ENCODE data around the gene UROC1.

DNA sequence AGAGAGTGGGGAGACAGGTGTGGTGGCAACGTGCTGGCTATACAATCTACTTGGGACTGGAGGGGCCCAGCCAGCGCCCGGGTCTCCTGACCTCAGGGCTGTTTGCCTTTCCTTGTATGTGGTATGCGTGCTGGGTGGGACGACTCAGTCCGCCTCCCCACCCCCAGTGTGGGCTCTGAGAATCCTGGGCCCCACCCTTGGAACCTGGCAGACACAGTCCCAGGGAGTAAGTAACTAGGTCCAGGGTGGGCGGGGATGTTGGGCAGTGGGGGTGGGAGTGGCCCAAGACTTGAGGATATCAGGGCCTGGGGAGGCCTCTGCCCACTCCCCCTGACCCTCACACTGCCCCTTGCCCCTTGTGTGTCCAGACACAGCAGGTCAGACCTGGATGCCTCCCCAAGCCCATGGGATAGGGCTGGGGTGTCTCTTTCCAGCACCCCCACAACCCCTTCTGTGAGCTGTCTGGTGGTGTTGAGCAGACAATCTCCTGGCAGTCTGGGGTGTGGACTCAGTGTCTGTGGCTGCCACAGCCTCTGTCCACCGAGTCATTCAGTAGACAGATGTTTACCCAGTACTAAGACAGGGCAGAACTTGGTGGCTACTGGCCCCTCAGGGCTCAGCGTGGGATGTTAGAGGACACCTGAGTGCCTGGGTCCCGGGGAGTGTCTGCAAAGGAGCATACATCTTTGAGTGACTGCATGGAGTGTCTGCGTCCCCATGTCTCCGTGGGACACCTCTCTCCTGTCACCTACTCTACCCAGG lies 7.7 kb upstream of the UROC1 start:
- TF ChIP-seq MEF2A (IDR thresholded peaks at IDR 0.05; ENCODE audit: control insufficient read depth, low read depth, low read length): no peak
- TF ChIP-seq DNMT1 (IDR thresholded peaks at IDR 0.05): no peak
- TF ChIP-seq TCF7L2 (IDR thresholded peaks at IDR 0.05; ENCODE audit: low read depth, low read length): no peak
- TF ChIP-seq CBX2 (IDR thresholded peaks at IDR 0.05; ENCODE audit: insufficient read depth, low read length, poor library complexity, severe bottlenecking): no peak
- TF ChIP-seq ZNF282 (CRISPR knock-in tag; IDR thresholded peaks at IDR 0.05): no peak
